Inflammatory macrophage treated with lipopolysaccharide for 1 hour (primary cell): ENCODE data around the gene HDHD5.

Experiments used
- DNase-seq, 2 donors: peaks; one replicate each; pipeline ENCODE4 v3.0.0-alpha.2; 2020 to 2022

Gene HDHD5

DNA sequence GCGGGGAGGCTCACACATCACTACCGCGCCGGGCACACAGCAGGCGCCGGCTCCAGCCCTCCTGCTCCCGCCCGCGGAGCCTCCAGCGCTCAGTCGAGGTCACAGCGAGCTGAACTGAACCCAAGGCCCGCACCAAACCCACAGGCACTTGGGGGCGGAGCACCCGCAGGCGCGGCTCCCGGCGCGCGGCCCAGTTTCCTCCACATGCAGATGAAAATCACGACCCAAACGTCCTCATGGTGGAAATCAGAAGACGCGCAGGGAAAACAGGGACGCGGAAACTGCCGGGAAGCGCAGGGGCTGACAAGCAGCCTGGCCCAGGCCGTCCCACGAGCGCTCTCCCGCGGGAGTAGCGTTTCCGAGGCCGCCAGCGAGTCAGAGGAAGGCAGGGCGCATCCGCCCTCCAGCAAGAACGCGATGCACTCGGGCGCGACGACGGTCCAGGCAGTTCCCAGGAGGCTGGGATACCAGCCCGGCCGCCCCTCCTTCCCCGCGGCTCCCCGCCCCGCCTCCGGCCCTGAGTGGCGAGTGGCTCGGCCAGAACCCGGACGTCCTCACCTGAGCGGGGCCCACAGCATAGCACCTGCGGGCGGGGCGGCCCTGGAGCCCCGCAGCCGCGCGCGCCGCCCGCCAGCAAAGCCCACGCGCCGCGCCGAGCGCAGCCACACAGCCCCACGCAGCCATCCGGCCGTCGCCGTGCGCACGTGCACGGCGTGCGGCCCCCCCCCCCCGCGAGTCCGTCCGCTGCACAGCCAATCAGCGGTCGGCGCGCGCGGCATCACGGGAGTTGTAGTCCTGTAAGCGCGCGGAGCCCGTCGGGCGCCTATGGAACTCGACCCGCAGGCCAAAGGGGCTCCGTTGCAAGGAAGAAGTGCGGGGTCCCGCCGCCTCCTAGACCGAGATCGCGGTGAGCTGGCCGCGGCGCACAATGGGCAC is at the start of gene HDHD5:
Gene HDHD5, minus strand, starts transcription at position 710 of the 936 bp plus-strand sequence. Its CDS starts 26 bp downstream, at position 684.
- DNase-seq, result peak; percentile 81 to 89

DNA sequence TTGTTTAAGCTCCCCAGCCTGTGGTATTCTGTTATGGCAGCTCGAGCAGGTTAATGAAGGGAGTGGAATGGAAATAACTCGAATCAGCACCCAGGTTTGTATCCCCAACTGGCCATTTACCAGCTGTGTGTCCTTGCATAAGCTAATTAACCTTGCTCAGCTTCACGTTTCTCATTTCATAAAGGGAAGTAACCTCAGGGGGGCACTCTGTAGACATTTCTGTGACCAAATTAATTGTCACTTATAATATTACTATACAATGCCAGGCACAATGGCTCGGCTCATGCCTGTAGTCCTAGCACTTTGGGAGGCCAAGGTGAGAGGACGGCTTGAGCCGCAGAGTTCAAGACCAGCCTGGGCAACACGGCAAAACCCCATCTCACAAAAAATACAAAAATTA is 46.4 kb upstream of the HDHD5 start:
- no peak for DNase-seq

- DNase-seq, result no peak
Measured at GRCh38 chr22:17201285-17201945, 42.3 kb upstream of the HDHD5 start.

DNA sequence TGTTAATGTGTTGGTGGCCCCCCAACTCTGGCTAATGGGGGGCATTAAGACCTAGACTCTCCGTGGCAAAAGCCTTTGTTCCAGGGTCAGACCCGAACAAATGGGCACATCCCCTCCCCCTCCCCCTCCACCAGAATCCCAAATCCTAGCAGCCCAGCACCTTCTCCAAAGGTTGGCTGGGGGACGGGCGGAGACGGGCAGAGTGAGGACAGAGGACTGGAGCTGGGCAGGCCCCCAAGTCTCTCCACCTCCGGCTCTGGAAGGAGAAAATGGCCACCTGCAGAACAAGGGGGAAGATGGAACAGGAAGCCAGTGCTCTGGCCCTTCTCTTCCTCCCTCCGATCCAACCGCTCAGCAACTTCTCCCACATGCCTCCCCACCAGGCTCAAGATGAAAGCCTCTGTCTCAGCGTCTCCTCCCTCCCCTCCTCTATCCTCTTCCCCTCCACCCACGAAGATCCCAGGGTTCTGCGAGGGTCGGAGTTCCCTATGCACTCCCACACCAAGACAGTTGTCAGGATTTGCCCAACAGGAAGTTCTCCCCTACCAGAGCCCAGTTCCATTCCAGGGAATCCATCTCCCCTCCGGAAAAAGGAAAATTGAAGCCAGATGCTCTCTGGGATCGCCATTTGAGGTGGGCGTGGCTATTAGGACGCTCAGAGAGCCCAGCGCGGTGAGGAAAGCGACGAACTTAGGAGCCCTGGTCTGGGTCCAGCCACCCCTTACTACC is 40.1 kb upstream of the HDHD5 start:
- peak; percentile 30 to 84 for DNase-seq

GRCh38 chr22:17198170-17199002 is 39.3 kb upstream of the HDHD5 start:
- no peak for DNase-seq

DNA sequence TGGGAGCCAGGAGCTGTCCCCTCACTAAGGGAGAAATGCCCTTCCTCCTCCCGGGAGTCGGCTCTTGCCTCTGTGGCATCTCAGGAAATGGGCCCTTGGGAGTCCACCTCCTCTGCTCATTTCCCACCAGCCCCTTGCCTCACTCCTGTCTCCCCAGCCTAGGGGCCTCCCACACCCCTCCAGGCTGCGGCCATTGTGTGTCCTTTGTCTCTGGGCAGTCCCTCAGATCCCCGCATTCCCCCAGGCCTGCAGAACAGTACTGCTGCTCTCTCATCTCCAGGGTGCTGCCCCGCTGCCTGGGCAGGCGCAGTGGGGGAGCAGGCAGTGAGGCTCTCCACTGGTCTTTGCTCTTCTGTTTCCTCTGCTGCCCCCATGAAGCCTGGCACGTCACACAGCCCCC is 35.1 kb upstream of the HDHD5 start:
- DNase-seq, result no peak

DNA sequence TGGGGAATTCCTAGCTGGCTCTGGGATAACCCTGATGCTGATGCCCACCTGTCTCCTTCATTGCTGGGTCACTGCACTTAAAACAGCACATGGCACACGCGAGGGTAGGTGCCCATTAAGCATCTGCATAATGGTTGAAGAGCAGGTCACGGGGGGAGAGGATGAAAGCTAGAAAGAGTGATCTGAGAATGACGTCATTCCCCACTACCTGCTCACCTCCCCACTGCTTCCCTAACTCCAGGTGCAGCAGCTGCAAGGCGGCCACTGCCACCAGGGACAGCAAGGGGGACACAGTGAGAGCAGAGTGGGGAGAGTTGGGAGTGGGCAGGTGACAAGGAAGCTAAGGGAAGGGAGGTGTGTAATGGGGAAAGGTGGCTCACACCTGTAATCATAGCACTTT is 33.1 kb upstream of the HDHD5 start:
- no peak for DNase-seq

GRCh38 chr22:17191163-17191784 is 32.2 kb upstream of the HDHD5 start:
- no peak for DNase-seq

GRCh38 chr22:17190702-17191101 is 31.6 kb upstream of the HDHD5 start:
- no peak for DNase-seq

DNA sequence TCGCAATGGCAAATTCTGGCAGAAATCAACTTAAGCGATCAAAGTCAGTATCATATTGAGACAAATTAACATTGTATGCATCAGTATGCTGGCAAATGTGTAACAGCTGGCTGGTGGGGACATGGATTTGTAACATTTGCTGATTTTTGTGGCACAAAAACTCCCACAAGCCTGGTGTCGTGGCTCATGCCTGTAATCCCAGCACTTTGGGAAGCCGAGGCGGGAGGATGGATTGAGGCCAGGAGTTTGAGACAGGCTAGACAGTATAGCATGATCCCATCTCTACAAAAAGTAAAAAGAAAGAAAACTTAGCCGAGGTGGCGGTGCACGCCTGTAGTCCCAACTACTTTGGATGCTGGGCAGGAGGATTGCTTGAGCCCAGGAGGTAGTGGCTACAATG is 17.6 kb upstream of the HDHD5 start:
- DNase-seq, result no peak

DNA sequence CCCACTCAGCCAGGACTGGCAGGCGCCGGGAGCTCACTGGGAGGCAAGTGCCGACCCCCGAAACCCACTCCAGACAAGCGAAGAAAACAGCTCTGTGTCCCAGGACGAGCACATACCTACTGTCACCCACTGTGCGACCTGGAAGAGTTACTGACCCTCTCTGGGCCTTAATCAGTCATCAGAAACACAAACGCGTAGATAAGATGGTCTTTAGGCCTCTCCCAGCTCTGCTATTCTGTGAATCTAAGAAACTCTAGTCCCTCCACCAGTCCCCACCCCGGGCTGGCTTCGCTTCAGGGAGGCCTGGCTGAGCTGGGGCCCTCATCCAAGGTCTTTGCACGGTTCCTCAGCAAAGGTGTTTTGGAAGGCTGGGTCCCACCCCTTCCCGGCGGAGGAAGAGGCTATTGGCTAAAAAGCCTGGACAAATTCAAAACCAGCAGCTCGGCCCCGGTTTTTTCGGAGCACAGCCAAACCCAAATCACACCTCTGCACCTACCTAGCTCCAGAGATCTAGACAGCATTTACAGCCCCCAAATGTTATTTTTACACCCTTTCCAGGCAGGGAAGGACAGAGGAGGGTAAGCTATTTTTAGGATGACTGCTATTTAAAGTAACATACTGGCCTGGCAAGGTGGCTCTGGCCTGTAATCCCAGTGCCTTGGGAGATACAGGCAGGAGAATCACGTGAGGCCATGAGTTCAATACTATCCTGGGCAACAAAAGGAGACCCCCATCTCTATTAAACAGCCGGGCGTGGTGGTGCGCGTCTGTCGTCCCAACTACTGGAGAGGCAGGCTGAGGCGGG is 13.2 kb upstream of the HDHD5 start:
- DNase-seq, result no peak

DNA sequence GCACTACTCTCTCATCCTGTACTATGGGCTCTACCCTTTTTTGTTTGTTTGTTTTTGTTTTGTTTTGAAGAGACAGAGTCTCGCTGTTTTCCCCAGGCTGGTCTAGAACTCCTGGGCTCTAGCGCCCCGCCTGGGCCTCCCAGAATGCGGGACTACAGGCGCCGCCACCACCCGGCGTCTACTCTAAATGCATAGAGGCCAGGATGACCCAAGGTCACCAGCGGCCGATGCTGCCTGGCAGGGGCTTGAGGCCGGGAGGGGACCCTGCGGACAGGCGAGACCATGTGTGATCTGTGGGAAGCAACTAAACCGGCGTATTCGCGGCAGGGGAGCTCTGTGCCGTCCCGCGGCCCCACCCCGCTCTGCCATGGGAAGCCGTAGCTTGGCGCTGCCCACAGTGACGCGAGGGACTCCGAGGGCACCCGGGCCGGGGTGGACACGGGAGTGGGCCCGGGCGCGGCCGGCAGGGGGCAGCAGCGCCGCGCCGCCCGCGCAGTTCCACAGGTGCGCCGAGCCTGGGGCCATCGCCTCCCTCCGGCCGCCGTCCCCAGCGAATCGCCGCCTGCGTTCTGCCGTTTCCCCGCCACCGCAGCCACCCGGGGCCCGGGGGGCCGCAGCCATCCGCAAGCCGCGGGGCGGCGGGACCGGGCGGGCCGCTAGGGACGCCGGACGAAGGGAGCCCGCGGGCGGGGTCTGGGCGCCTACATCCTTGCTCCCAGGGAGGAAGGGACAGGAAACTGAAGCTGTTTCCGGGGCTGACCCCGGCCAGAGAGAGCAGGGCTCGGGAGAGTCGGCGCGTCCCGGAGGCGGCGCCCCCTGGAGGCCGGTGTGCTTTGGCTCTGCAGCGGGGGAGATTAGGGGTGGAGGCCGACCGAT is 12.3 kb upstream of the HDHD5 start:
- peak; percentile 86 to 92 for DNase-seq

- DNase-seq, result no peak
Measured at GRCh38 chr22:17167486-17167885, 8.4 kb upstream of the HDHD5 start.

- DNase-seq, result no peak
Measured at GRCh38 chr22:17164392-17165024, 5.4 kb upstream of the HDHD5 start.

DNA sequence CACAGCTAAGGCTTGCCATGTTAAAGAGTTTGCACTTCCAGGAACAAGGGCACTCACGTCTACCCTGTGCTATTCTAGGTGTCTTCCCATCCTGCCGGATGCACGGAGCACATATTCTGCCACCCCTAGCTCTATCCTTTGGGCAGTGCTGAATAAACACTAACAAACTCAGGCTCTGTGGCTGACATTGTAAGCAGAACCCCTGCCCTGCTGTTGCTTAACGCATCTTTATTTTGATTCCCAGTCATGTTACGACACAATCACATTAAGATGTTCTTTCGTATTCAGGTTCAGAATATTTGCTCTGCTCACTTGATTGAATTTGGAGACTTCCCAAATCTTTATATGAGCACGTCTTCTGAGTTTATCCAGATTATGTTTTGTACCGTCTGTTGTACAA is 3.7 kb upstream of the HDHD5 start:
- no peak for DNase-seq

DNA sequence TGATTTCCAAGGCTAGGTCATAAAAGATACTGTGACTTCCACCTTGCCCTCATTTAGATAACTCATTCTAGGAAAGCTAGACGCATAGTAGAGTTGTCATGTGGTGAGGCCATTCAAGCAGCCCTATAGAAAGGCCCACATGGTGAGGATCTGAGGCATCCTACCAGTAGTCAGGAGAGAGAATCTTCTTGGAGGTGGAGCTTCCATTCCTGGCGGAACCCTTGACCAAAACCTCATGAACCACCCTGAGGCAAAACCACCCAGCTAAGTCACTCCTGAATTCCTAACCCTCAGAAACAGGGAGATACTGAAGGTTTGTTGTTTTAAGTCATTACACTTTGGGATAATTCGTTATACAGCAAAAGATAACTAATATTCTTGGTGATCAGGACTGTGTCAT is 2.9 kb upstream of the HDHD5 start:
- DNase-seq, result no peak

DNA sequence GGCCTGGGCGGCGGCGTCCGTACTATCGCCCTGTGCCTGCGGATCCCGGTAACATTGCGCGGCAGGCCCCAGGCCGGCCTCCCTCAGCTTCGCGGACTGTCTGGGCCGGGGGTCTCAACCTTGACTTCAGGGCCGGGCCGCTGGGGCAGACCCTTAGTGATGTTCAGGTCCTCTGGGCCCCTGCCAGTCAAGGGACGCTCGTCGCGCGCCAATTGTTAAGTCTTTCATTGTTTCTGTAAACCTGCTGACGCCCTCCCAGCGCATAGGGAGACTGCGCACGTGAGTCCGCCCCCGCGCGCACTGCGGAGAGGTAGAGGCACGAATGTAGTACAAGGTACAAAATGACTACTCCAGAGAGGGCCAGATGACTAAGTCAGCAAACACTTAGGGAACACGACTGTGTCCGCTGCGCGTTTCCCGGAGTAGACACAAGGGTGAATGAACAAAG is 451 bp upstream of the HDHD5 start:
- no peak for DNase-seq

GRCh38 chr22:17158176-17158567 is 905 bp downstream of the HDHD5 start:
- DNase-seq, result peak in 1 of 2 donors; percentile 21

DNA sequence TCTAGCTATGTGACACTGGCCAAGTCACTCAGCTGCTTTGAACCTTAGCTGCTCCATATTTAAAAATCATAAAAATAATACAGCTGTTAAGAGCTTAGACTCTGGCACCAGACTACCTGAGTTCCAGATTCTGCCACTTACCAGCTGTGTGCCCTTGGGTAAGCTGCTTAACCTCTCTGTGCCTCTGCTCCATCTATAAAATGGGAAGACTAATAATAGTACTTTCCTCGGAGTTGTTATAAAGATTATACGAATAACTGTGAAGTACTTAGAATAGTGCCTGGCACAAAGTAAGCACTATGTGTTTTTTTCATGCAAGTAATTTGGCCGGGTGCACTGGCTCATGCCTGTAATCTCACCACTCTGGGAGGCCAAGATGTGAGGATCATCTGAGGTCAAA is 1.4 kb downstream of the HDHD5 start:
- no peak for DNase-seq

GRCh38 chr22:17155941-17156340 is 3.1 kb downstream of the HDHD5 start:
- no peak for DNase-seq
